ENCODE results near the gene PROSER3. TPM values are rescaled to one million over a fixed set of nuclear protein-coding genes. Genes with fewer than 3 reads are reported as not detected.
"Not testable (repeated sequence)": the region's sequence is repeated elsewhere in the genome, so short reads cannot be mapped to it uniquely, and the experiment has no call there.

The PROSER3 gene
- polyA plus RNA-seq, 1 donor, result 13.9 TPM

GRCh38 chr19:35789978-35790944 lies 32.3 kb downstream of the PROSER3 start:
- DNase-seq (ENCODE audit: low read depth), result no peak

GRCh38 chr19:35790981-35791813 lies 33.2 kb downstream of the PROSER3 start:
- DNase-seq (ENCODE audit: low read depth), result no peak

- DNase-seq (ENCODE audit: low read depth), result no peak
Observed at GRCh38 chr19:35791814-35792279, 33.9 kb downstream of the PROSER3 start.

- no peak for DNase-seq (ENCODE audit: low read depth)
Observed at GRCh38 chr19:35792312-35792711, 34.3 kb downstream of the PROSER3 start.

DNA sequence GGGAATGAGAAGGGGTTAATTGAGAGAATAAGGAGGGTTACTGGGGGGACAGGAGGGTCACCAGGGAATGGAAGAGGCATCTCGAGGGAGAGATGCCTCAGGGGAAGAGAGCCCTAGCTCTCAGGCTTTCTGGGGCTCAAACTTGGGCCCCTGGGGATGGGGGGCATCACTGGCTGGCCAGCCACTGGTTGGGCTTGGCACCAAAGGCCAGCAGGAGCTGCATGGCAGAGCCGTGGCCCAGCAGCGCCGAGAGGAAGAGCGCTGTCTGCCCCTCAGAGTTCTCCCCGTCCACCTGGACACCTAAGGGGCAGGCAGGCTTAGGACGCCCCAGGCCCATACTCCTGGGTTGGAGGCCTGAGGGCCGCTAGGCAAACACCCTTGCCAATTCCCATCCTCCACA lies 34.9 kb downstream of the PROSER3 start:
- DNase-seq (ENCODE audit: low read depth), result no peak

- no peak for DNase-seq (ENCODE audit: low read depth)
Observed at GRCh38 chr19:35793381-35794165, 35.6 kb downstream of the PROSER3 start.

GRCh38 chr19:35795564-35795963 lies 37.6 kb downstream of the PROSER3 start:
- DNase-seq (ENCODE audit: low read depth), result not testable (repeated sequence)

- DNase-seq (ENCODE audit: low read depth), result no peak
Observed at GRCh38 chr19:35796645-35797542, 38.9 kb downstream of the PROSER3 start.

DNA sequence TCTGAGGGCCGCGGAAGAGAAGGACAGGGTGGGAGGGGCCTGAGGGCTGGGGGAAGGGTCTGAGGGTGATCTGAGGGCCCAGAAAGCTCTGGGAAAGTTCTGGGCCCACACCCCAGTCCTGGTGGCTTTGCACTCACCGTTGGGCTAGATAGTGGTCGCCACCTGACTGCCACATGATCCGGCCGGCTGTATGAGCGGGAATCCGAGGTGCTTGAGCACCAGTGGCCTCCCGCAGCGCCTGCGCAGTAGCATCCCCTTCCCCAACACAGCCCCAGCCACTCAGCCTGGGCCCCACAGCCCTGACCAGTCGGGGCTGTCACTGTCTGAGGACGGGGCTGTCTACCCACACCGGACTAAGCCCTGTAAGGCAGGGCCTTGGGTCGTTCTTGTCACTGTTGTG lies 39.7 kb downstream of the PROSER3 start:
- no peak for DNase-seq (ENCODE audit: low read depth)

GRCh38 chr19:35801828-35802227 lies 43.9 kb downstream of the PROSER3 start:
- no peak for DNase-seq (ENCODE audit: low read depth)

- DNase-seq (ENCODE audit: low read depth), result no peak
Observed at GRCh38 chr19:35805526-35806102, 47.6 kb downstream of the PROSER3 start.

DNA sequence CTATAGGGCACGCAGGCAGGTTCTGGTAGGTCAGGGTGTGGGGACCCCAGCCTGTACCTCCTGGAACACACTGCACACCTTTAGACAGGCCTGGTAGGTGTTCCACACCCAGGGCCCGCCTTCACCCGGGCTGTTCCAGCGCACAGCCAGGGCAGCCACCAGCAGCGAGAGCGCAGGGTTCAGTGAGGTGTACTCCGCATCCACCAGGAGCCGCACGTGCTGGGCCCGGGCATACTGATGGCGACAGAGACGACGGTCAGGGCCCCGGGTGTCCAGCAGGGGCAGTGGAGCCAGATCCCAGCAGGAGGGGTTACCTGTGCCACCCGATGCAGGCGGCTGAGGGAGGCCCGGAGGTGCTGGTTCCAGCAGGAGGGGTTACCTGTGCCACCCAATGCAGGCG lies 48.6 kb downstream of the PROSER3 start:
- DNase-seq (ENCODE audit: low read depth), result no peak

DNA sequence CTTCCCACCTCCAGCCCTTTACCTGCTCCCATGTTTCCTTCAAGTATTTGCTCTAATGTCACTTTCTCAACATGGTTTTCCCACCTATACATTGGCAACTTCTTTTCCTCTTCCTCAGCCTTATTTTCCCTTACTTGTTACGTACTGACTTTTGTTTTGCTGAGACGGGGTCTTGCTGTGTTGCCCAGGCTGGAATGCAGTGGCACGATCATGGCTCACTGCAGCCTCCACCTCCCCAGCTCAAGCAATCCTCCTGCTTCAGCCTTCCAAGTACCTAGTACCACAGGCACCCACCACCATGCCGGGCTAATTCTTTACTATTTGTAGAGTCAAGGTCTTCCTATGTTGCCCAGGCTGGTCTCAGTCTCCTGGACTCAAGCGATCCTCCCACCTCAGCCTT lies 49.7 kb downstream of the PROSER3 start:
- no peak for DNase-seq (ENCODE audit: low read depth)

DNA sequence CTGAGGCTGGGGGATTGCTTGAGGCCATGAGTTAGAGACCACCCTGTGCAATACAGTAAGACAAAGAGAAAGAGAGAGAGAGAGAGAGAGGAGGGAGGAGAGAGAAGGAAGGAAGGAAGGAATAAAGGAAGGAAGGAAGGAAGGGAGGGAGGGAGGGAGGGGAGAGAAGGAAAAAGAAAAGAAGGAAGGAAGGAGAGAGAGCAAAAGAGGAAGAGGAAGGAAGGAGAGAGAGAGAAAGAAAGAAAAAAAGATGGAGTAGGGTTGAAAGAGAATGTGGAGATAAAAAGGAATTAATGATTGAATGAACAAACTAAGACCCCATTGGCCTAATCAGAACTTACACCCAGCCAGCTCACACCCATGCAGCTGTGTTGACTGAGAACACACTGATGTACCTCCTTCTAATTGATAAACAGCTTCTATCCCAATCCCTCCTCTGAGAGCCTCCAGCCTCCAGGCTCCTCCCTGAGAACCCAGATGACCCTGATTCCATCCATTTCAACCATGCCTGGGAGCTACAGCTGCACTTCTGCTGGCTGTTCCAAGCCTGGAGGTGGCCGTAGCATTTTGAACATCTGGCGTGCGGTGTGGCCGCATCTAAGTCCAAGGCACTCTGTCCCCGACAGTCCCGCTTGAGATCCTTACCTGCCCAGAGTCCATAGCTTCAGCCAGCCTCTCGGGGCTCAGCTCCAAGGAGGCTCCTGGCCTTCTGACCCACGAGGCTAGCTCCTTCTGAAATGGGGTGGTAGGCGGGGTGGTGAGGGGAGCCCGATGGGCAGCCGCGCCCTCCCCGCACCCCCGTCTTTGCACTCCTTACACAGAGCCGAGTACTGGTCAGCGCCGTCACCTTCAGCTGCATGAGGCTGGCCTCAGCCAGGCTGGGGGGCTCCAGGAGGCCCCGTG lies 53.6 kb downstream of the PROSER3 start:
- no peak for DNase-seq (ENCODE audit: low read depth)

DNA sequence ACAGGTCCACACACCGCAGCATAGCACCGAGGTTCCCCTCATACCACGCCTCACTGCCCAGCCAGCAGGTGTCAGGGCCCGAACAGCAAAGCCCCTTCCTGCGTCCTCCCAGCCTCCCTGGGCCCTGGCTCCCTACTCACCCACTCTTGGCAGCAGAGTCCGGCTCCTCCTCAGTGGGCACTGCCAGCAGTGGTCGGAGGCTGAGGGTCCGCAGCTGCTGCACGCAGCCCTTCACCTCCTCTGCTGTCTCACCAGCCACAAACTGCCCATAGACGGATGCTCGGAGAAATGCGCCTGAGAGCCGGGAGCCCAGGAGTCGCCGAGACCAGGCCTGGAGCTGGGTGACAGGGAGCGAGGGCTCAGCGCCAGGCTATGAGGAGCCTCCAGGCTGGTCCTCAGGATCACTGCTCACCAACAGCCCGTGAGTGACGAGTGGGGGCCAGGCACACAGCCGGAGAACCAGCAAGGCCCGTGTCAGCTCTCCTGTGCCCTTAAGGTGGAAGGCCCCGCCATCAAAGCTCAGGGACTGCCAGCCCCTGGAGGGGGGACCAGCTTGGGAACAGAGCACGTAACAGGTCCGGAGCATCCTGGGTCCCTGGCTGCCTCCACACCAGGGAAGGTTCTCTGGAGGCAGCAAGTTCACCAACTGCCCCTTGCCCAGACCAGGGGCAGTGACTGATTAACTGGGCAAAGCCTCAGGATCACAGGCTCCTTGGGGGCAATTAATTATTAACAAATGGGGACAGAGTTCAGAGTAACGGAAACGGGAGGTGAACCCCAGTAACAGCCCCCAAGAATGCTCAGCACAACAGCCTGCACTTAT lies 54.5 kb downstream of the PROSER3 start, which contains the start of gene PRODH2:
PRODH2 (minus strand) TSS at position 626 of the 823 bp plus-strand sequence; CDS start at position 586, 40 bp downstream.
- no peak for DNase-seq (ENCODE audit: low read depth)

DNA sequence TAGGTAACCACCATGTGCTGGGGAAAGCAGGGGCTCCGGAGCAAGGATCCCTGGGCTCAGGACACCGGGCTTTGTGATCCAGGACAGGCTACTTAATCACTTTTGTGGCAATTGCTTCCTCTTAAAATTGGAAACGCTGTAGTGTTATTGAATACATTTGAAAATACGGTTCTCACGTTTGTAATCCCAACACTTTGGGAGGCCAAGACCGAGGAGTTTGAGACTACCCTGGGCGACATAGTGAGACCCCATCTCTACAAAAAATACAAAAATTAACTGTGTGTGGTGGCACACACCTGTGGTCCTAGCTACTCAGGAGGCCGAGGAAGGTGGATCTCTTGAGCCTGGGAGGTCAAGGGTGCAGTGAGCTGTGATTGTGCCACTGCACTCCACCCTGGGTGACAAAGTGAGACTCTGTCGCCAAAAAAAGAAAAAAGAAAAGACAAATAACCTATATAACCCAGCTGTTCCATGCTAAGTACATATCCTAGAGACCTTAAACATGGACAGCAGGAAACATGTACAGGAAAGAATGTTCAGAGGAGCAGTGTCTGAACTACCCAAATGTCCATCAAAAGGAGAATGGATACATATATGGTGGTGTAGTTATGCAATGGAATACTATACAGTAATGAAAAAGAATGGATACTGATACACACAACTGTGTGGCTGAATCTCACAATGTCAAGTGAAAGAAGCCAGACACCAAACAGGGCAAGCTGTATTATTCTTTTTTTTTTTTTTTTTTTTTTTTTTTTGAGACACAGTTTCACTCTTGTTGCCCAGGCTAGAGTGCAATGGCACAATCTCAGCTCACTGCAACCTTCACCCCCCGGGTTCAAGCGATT lies 55.3 kb downstream of the PROSER3 start:
- DNase-seq (ENCODE audit: low read depth), result no peak

DNA sequence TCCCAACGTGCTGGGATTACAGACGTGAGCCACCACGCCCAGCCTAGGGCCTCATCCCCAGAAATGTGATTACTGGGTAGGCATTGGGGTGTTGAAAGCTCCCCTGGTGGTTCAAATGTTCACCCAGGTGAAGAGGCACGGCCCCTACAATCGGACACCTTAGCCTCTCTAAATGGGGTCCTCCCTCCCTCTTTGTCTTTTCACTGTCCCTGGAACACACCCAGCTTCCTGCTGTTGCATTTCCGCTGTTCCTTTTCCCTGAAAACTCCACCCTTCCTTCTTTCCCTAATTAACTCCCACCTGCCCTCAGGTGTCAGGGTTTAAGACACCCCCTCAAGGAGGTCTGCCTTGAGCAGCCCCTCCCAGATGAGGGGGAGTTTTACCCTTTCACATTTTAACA lies 58.3 kb downstream of the PROSER3 start:
- no peak for DNase-seq (ENCODE audit: low read depth)

Measured in forelimb muscle (tissue), 1 donor.